ENCODE results near the gene TMEM100.

Gene TMEM100

GRCh38 chr17:55768936-55769624, 46.4 kb upstream of the TMEM100 start:
- Histone ChIP-seq H3K9me3 (ENCODE audit: control insufficient read depth, low read length) (no peaks in the 10 kb centered on the region), H3K9ac (no peak overlapping the region), H3K4me3 (ENCODE audit: low read depth, low read length) (no peak overlapping the region), H3K79me2 (no peaks in the 10 kb centered on the region), H3K27ac (no peak overlapping the region), H3K36me3 (ENCODE audit: control insufficient read depth, insufficient read depth, low read length) (no peaks in the 10 kb centered on the region), H2AFZ (no peak overlapping the region), H3K4me2 (ENCODE audit: low read length) (no peak overlapping the region), H3K4me1 (peaks cover 13% of the 10 kb centered on the region), H3K27me3 (ENCODE audit: control insufficient read depth, insufficient read depth, low read length) (no peaks in the 10 kb centered on the region)
- TF ChIP-seq, protein P1, sequence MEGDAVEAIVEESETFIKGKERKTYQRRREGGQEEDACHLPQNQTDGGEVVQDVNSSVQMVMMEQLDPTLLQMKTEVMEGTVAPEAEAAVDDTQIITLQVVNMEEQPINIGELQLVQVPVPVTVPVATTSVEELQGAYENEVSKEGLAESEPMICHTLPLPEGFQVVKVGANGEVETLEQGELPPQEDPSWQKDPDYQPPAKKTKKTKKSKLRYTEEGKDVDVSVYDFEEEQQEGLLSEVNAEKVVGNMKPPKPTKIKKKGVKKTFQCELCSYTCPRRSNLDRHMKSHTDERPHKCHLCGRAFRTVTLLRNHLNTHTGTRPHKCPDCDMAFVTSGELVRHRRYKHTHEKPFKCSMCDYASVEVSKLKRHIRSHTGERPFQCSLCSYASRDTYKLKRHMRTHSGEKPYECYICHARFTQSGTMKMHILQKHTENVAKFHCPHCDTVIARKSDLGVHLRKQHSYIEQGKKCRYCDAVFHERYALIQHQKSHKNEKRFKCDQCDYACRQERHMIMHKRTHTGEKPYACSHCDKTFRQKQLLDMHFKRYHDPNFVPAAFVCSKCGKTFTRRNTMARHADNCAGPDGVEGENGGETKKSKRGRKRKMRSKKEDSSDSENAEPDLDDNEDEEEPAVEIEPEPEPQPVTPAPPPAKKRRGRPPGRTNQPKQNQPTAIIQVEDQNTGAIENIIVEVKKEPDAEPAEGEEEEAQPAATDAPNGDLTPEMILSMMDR (IDR thresholded peaks at IDR 0.05) = no peak

DNA sequence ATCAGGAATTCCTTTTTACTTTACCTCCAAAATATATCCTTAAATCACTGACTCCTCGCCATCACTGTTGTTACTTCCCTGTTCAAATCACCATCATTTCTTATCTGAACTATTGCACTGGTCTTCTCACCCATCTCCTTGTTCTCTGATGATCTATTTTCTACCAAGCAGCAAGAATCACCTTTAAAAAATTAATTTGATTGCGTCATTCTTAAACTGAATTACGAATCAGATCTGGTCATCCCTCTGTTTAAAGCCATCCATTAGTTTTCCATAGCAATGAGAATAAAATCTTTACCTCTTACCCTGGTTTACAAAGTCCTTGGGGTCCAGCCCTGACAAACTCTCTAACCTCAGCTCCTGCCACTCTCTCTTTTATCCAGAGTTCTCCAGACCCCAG, 42.8 kb upstream of the TMEM100 start:
- H3K27me3 ChIP-seq (ENCODE audit: control insufficient read depth, insufficient read depth, low read length) = no peaks in the 10 kb centered on the region
- TF ChIP-seq, protein P1 (IDR thresholded peaks at IDR 0.05) = no peak
- no peak overlapping the region for H3K27ac ChIP-seq
- H3K4me3 ChIP-seq (ENCODE audit: low read depth, low read length) = no peak overlapping the region
- H3K4me2 ChIP-seq (ENCODE audit: low read length) = no peak overlapping the region
- no peaks in the 10 kb centered on the region for H3K9me3 ChIP-seq (ENCODE audit: control insufficient read depth, low read length)
- no peak overlapping the region for H3K9ac ChIP-seq
- peaks cover 15% of the 10 kb centered on the region for H3K4me1 ChIP-seq
- H2AFZ ChIP-seq = no peak overlapping the region
- H3K36me3 ChIP-seq (ENCODE audit: control insufficient read depth, insufficient read depth, low read length) = no peaks in the 10 kb centered on the region
- H3K79me2 ChIP-seq = no peaks in the 10 kb centered on the region

- H3K4me1 ChIP-seq = peaks cover 15% of the 10 kb centered on the region
- no peaks in the 10 kb centered on the region for H3K27me3 ChIP-seq (ENCODE audit: control insufficient read depth, insufficient read depth, low read length)
- no peaks in the 10 kb centered on the region for H3K79me2 ChIP-seq
- H3K9ac ChIP-seq = no peak overlapping the region
- no peaks in the 10 kb centered on the region for H3K36me3 ChIP-seq (ENCODE audit: control insufficient read depth, insufficient read depth, low read length)
- peak overlapping the region; percentile 13 for H3K27ac ChIP-seq
- no peak overlapping the region for H2AFZ ChIP-seq
- H3K9me3 ChIP-seq (ENCODE audit: control insufficient read depth, low read length) = no peaks in the 10 kb centered on the region
- TF ChIP-seq, protein P1 (IDR thresholded peaks at IDR 0.05) = no peak
- H3K4me3 ChIP-seq (ENCODE audit: low read depth, low read length) = no peak overlapping the region
- H3K4me2 ChIP-seq (ENCODE audit: low read length) = peak overlapping the region; percentile 34
Observed at GRCh38 chr17:55764610-55765009, 41.9 kb upstream of the TMEM100 start.

- Histone ChIP-seq H3K9me3 (ENCODE audit: control insufficient read depth, low read length) (no peaks in the 10 kb centered on the region), H2AFZ (no peak overlapping the region), H3K4me3 (ENCODE audit: low read depth, low read length) (no peak overlapping the region), H3K36me3 (ENCODE audit: control insufficient read depth, insufficient read depth, low read length) (no peaks in the 10 kb centered on the region), H3K4me1 (peaks cover 15% of the 10 kb centered on the region), H3K79me2 (no peaks in the 10 kb centered on the region), H3K27ac (peak overlapping the region; percentile 13), H3K9ac (no peak overlapping the region), H3K27me3 (ENCODE audit: control insufficient read depth, insufficient read depth, low read length) (no peaks in the 10 kb centered on the region), H3K4me2 (ENCODE audit: low read length) (no peak overlapping the region)
- TF ChIP-seq, protein P1 (IDR thresholded peaks at IDR 0.05) = no peak
Observed at GRCh38 chr17:55763856-55764255, 41.2 kb upstream of the TMEM100 start.

Data from parathyroid adenoma (tissue), 2 donors.